ENCODE results near the gene ASCC2. TPM values are rescaled to one million over a fixed set of nuclear protein-coding genes. Genes with fewer than 3 reads are reported as not detected.

The ASCC2 gene
- total and polyA plus RNA-seq, 4 donors = 34.6 to 43.7 (median 38.7) TPM

- TF ChIP-seq ATF3 (IDR thresholded peaks at IDR 0.05) (no peak), YY1 (IDR thresholded peaks at IDR 0.05) (no peak), HNF4A (conservative IDR thresholded peaks at IDR 0.05) (no peak)
Observed at GRCh38 chr22:29870574-29870973, 32.5 kb upstream of the ASCC2 start (continued).

- H3K27me3 ChIP-seq (ENCODE audit: control insufficient read depth in 4 of 4, insufficient read depth in 4 of 4, low read length in 3 of 4) = no peaks in the 10 kb centered on the region
- no peak overlapping the region for H3K4me3 ChIP-seq (ENCODE audit: low read depth in 1 of 3, low read length in 3 of 3)
- TF ChIP-seq HNF4A (conservative IDR thresholded peaks at IDR 0.05) = no peak
- TF ChIP-seq TAF1 (conservative IDR thresholded peaks at IDR 0.05) = no peak
- TF ChIP-seq RXRA (IDR thresholded peaks at IDR 0.05) = no peak
- no peak for TF ChIP-seq JUND (IDR thresholded peaks at IDR 0.05)
- TF ChIP-seq SP1 (IDR thresholded peaks at IDR 0.05) = no peak
- no peak for TF ChIP-seq EGR1 (IDR thresholded peaks at IDR 0.05; ENCODE audit: low read depth in 2 of 2)
- TF ChIP-seq MAX (IDR thresholded peaks at IDR 0.05) = no peak
- TF ChIP-seq RAD21 (IDR thresholded peaks at IDR 0.05) = no peak
- TF ChIP-seq GABPA (IDR thresholded peaks at IDR 0.05 in 1 of 2, conservative IDR thresholded peaks at IDR 0.05 in 1 of 2) = no peak
- no peak for TF ChIP-seq CTCF (IDR thresholded peaks at IDR 0.05; ENCODE audit: low read depth, low read length, missing input control)
- no peak for TF ChIP-seq ZBTB33 (IDR thresholded peaks at IDR 0.05)
- no peak for TF ChIP-seq ATF3 (IDR thresholded peaks at IDR 0.05)
- TF ChIP-seq FOXA1 (IDR thresholded peaks at IDR 0.05) = no peak
- no peak for TF ChIP-seq NR2F2 (IDR thresholded peaks at IDR 0.05)
- no peak for TF ChIP-seq REST (IDR thresholded peaks at IDR 0.05)
- TF ChIP-seq YY1 (IDR thresholded peaks at IDR 0.05) = no peak
Observed at GRCh38 chr22:29867851-29868250, 29.8 kb upstream of the ASCC2 start.

More at GRCh38 chr22:29867851-29868250, 29.8 kb upstream of the ASCC2 start:
- no peaks in the 10 kb centered on the region for H3K9me3 ChIP-seq (ENCODE audit: control insufficient read depth in 4 of 4, low read length in 3 of 4)
- no peak overlapping the region for H3K27ac ChIP-seq (ENCODE audit: low read depth in 1 of 2, low read length in 2 of 2)
- no peaks in the 10 kb centered on the region for H3K36me3 ChIP-seq (ENCODE audit: control insufficient read depth in 4 of 4, insufficient read depth in 3 of 4, low read depth in 1 of 4, low read length in 3 of 4)
- H3K9ac ChIP-seq (ENCODE audit: low read depth in 1 of 2, low read length in 2 of 2) = no peak overlapping the region
- H3K4me1 ChIP-seq (ENCODE audit: control insufficient read depth in 4 of 4, insufficient read depth in 4 of 4, low read length in 3 of 4) = no peaks in the 10 kb centered on the region
- no peak for DNase-seq (ENCODE audit: low spot score)
- WGBS = 93% methylated on average over 3 of the region's 3 CpGs
